GM21526 (cell line): ENCODE results near the gene UBE2Q1.
"Not testable (repeated sequence)": the region's sequence is repeated elsewhere in the genome, so short reads cannot be mapped to it uniquely, and the experiment has no call there.

Source experiments
- ATAC-seq: cut with Tn5 transposase; IDR thresholded peaks from one replicate; pipeline ENCODE4 v1.9.1; 2021; ENCODE audit warnings: moderate library complexity; ENCODE audit not compliant: unreplicated experiment, low FRiP score

Gene UBE2Q1

DNA sequence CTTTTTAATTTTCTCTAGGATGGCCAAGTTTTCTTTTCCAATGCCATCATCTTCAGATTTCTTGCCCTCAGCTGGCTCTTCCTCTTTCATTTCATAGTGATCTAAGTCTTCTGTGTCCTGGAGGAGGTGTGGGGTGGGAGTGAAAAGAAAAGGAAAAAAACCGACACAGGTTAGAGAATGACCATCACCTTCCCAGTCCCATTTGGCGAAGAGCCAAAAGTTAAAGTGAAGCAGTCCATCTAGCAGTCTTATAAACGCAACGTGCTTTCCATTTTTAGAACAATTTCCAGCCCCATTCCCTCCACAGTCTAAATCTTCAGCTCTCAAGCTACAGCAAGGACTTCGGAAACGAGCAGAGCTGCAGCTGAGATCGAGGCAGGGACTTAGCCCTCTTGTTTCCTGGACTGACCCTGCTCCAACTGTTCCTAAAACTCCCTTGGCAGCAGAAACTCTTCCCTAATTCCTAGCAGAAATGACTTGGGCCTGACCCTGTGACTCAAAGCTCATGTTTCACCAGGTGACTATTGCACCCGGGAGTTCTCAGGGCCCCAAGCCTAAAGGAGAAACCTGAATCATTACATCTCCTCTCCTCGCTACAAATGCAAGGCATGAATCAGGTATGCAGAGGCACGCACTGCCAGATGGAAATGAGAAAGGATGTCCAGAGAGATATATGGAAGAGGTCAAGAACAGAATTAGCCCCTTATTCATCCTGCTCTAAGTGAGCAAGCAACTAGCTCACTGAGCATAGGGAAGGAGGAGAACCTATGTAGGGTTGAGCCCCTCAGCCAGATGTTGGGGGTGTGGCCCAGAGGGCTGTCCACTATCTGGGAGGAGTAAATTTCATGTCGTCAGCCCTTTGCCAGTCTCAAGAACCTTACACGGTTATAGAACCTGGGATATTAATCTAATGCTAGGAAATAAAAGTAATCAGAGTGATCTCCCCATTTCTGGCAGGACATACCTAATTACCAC is 5.1 kb downstream of the UBE2Q1 start:
- ATAC-seq = no peak

DNA sequence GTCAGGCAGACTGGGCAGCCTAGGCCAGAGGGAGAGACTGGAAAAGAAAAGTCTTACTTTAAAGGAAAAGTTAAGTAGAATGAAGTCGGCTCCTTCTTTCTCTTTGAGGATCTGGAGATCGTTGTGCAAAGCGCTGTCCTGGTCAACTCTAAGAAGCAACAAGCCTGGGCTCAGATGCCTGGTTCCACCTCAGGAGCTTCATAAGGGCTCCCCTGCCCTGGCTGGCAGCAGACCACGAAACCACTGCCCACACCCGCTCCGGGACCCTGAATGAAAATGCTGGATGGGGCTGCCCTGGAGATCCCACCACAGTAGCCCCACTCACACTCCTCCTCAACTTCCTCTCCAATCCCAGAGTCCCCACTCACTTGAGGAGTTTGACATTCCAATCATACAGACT is 6.4 kb downstream of the UBE2Q1 start:
- no peak for ATAC-seq

DNA sequence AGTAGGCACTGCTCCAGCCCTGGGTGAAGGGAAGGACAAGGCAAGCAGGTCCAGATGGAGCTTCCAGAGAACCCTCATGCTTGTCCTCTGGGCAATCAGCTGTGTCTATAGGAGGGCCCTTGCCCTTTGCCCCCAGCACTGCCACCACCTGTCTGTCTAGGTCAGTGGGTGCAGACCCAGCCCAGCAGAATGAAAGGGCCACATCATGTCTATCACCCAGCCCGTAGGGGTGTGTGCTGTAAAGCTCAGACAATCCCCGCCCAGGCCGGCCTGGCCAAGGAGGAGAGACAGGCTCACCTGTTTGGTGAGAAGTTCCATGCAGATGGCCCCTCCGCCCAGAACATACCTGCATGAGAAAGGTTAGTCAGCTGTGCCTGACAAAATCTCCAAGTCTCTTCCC is 7.0 kb downstream of the UBE2Q1 start:
- ATAC-seq = no peak

DNA sequence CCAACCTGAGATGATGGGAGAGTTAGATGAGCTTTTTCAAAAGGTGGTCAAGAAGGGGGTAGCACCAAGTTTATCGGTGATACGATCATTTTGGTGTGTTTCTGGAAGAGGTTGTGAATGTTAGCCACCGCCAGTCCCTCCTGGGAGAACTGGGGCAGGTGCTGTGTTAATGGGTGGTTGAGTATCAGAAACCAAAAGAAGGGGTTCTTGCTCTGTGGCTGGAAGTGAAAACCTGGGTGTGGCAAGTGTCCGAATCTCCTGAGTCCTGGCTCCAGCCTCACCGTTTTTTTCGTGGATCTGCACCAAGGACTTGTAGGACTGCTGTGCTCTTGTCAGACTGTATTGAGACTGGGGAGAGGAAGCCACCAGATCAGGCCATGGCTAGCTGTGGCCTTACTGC is 7.8 kb downstream of the UBE2Q1 start:
- no peak for ATAC-seq

DNA sequence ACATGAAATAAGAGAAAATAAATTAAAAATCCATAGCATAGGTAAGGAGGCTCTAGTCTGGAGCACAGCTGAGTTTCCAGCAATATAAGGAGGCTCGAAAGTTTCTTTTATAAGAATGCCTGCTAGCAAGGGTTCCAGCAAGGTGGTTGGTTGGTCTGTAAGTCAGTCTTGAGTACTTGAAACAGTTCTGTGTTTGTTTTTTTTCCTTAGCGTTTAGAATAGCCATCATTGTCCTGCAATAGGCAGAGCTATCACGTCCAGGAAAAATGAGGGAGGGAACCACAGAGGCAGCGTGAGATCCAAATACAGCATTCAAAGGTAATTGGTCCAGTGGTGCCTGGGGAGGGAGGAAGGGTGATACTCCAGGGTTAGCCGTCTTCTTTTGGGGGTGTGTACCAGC is 8.4 kb downstream of the UBE2Q1 start:
- ATAC-seq = no peak

DNA sequence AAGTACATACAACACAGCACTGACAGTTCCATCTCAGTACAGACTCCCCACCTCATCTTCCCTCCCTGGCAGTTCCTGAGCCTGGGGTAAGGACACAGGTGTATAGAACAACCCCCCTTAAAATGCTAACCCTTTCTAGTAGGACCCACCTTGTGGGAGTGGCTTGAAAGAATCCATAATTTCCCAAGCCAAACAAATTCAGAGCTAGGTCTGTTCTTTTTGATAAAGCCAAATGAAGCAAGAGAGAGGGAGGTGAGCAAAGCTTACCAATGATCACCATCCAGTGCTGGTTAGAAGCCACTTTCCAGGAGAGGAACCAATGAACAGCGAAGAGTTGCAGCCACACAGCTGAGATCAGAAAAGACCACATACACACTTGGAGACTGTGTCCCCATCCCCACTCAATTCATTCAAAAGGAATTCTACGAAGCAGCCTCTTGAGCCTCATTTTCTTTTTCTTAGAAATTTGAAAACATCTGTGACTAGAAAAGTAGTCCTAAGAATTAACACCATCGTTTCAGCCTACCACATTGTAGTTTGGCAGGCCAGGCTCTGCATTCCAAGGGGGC is 9.2 kb downstream of the UBE2Q1 start:
- no peak for ATAC-seq

DNA sequence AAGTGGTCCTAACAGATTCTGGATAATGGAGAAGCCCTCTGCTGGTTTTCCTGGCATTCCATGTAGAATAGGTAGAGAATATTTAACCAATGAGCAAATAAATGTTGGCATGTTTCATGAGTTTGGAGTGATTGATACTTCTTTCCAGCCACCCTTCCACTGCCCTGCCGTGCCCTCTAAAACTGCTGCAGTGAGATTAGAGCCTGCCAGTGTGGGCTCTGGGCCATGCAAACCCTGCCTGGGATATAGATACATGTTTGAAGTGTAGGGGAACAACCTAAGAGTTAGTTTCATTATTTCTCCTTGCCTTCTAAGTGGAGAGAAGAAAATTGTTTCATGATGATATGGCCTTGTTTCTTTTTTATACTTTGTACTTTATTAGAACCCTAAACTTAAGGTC is 10.4 kb downstream of the UBE2Q1 start:
- no peak for ATAC-seq

DNA sequence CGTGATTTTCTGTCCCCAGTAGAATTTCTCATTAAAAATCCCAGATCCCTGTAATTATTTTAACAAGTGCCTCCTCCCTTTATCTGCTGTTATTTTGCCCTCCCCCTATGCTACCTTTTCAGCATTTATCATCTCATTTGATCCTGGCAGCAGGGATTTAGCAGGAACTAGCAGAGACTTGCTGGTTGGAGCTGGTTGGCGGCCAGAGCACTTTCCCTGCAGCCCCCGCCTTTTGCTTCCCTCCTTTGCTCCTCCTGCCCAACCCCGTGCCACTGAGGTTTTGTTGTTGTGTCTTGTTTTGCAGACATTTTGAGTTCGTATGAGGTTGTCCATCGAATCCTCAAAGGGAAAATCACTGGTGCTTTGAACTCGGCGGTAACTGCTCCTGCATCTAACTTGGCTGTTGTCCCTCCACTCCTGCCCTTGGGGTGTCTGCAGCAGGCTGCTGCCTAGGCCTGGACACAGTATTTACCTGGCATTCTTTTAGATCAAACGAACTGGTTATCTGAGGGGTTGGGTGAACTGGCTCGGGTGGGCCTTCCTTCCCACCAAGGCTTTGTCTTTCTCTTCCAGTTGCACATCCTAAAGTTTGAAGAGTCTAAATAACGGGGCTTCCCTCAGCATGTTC is 11.2 kb downstream of the UBE2Q1 start:
- no peak for ATAC-seq

DNA sequence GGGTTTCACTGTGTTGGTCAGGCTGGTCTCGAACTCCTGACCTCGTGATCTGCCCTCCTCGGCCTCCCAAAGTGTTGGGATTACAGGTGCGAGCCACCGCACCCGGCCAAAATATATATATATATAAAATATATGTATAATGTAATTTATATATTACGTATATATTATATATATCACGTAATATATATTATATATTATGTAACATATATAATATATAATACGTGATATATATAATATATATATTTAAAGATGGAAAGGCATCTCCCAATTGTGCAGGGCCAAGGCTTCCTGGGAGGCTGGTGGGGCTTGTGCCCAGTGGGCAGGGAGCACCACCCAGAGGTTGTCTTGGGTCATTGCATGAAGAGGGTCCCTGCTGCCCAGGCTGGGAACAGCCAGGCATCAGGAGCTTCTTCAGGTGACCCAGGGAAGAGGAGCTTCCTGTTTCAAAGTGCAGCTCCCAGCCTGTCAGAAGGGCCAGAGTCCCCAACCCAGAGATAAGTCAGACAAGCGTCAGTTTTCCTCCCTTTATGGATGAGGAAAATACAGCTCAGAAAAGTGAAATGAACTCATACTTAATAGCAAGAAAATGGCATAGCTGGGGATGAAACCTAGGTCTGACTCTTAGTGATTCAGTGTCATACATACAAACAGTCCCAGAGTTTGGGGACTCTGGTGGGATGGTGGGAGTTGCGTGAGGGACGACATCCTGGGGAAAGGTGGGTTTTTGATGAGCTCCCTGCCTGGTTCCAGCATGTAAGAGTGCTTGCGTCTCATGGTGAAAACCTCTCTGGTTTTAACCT is 12.0 kb downstream of the UBE2Q1 start:
- ATAC-seq = no peak

DNA sequence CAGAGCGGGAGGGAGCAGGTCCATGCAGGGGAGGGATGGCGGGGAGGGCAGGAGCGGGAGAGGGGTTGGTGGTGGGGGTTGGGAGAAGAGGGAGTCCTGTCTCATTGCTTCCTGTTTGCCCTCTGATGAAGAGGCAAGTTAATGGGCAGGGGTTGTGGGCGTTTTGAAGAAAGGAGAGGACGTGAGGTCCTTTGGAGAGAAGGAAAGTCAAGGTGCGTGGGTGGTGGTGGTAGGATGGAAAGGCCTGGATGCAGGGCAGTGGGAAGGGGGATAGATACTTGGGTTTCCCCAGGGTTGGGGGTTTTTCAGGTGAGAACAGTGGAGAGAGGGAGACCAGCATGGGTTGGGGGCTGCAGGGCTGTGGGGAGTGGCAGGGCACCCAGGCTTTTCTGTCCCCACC is 17.2 kb downstream of the UBE2Q1 start:
- ATAC-seq = no peak

DNA sequence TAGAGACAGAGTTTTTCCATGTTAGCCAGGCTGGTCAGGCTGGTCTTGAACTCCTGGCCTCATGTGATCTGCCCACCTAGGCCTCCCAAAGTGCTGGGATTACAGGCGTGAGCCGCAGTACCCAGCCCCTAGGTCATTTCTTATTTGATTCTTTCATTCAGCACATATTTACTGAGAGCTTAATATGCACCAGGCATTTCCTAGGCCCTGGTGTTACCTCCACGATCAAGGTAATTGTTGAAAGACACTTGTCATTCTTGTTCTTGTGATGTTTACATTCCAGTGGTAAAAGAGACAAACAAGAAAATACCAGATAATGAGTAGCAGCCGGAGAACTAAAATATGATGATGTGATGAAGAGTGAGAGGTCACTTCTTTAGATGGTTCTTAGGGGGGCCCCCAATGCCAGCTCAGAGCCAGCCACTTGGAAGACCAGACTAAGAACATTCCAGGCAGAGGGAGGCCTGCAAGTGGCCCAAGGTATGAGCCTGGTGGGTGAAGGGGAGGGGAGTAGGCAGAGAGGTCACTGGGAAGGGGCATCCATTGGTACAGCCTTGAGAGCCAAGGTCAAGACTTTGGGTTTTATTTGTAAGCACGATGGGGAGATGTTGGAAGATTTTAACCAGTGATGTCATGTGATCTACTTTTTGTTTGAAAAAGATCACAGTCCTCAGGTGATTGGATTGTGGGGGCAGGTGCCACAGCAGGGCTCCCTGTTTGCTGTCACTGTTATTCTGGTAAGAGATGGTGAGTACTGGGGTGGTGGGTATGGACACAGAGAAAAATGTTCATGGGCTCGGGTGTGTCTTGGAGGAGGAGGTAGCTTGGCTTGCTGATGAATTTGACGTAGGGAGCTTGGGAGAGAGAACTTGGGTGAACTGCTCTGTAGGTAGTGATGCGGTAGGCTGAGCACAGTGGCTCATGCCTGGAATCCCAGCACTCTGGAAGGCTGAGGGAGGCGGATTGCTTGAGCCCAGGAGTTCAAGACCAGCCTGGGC is 18.7 kb downstream of the UBE2Q1 start:
- no peak for ATAC-seq

DNA sequence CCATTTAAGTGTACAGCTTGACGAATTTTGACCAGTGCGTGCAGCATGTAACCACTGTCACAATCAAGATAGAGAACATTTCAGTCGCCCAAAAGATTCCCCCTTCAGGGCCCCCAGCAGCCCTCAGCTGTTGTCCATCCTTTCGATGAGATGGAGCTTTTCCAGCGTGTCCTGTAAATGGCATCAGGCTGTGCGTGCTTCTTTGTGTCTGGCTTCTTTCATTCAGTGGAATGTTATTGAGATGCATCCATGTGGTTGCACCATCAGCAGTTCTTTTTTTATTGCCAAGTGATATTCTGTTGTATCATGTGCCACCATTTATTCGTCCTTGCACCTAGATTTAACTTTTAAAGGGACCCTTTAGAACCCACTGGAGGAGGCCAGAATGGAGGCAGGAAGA is 21.9 kb downstream of the UBE2Q1 start:
- no peak for ATAC-seq

DNA sequence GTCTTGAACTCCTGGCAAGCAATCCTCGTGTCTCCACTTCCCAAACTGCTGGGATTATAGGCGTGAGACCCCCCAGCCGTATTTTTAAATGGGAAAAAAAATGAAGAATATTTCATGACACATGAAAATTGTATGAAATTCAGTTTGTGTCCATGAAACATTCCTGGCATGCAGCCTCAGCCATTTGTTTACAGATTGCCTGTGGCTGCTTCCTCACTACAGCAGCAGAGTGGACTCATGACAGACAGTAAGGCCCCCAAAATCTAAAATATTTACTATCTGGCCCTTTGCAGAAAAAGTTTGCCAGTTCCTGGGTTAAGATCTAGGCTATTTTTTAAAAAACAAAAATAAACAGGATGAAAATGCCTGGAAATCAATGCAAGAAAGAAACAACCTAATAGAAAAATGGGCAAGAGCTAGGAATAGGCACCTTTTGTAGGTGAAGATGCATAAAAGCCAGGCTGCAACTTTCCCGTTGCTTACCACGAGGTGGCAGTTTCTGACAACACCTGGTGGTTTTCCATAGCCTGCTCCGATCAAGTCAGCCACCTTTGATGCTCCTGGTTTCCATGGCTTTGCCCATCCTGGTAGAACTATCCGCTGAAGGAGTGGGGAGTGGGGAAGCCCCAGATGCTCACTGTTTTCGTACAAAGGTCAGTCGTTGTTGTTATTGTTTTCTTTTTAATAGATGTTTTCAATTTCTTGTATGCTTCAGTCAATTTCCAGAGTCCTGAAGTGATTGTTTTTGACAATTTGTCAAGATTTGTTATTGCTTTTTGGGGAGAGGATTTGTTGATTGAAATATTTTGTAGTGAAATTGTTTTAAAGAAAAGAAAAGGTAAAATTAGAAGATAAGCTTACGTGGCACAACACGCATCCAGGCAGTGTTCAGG is 24.3 kb downstream of the UBE2Q1 start:
- ATAC-seq = no peak

DNA sequence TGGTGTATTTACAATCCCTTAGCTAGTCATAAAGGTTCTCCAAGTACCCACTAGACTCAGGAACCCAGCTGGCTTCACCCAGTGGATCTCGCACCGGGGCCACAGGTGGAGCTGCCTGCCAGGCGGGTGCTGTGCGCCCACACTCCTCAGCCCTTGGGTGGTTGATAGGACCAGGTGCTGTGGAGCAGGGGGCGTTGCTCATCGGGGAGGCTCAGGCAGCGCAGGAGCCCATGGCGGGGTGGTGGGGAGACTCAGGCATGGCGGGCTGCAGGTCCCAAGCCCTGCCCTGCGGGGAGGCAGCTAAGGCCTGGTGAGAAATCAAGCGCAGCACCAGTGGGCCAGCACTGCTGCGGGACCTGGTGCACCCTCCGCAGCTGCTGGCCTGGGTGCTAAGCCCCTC is 26.5 kb downstream of the UBE2Q1 start:
- ATAC-seq = not testable (repeated sequence)

DNA sequence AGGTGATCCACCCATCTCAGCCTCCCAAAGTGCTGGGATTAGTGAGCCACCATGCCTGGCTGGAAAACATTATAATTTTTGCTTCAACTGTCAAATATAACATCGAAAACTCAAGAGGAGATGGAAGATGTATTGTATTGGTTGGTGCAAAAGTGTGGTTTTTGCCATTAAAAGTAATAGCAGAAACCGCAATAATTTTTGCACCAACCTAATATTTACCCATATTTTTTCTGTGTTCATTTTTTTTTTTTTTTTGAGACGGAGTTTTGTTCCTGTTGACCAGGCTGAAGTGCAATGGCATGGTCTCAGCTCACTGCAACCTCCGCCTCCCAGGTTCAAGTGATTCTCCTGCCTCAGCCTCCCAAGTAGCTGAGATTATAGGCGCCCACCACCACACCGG is 29.2 kb downstream of the UBE2Q1 start:
- no peak for ATAC-seq

DNA sequence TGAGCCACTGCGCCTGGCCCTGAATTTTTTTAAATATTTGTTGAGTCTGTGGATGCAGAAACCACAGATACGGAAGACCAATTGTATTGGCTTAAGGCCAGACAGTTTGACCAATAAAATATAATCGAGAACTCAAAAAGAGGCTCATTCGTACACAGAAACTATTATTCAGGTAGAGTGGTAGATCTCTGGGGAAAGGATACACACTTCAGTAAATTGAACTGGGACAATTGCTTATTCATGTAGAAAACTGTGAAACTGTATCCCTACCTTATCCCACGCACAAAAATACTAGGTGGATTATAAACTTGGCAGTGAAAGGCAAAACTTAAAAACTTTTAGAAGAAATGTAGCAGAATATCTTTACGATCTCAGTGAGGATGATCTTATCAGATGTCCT is 31.3 kb downstream of the UBE2Q1 start:
- no peak for ATAC-seq

DNA sequence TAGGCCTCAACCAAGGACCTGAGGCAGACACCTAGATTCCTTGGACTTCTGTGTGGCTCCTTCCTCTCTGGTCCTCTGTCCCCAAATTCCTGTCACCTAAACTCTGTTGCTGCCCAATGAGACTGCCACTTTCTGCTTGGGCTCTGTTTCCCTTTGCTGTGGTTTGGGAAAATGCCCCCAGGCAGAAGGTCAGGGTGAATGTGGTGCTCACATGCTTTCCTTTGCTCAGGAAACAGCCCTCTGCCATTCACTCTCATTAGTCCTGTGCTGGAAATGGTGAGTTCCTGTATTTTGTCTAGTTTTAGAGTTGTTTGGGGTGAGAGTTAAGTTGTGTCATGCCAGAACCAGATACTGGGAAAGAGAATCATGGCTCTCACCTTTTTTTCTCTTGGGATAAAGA is 33.6 kb downstream of the UBE2Q1 start:
- no peak for ATAC-seq

DNA sequence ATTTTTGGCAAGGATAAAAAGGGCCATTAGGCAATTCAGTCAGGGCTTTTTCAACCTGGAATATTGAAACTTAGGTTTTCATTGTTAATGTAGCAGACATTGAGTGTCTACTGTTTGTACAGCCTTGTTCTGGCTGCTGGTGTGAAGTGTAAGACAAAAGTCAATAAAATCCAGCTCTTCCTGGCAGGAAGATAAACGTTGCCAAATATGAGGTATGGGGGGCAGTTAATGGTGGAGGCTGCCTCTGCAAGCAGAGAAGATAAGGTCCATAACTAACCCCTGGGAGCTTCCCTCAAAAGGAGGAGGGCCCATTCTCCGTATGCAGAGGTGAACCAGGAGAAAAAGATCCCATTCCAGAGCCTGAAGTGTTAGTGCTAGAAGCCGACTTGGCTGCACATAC is 36.8 kb downstream of the UBE2Q1 start:
- ATAC-seq = no peak

DNA sequence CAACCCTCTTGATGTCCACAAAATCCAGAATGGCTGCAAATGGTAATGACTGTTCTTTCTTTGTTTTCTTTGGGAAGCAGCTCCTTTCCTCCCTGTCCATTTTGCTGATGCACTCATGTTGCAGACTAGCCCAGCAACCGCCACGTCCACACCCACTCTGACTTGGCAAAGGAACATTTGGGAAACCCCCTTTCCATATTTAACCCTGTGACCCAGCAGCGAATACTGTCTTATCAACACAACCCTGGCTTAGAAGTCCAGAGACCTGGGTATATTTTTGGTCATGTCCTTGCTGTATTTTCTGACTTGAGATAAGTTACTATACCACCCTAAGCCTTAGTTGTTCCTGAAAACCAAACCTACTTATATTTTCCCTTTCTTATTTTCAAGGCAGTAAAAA is 38.1 kb downstream of the UBE2Q1 start:
- no peak for ATAC-seq
